ENCODE results near the gene NPTXR. TPM values are rescaled to one million over a fixed set of nuclear protein-coding genes. Genes with fewer than 3 reads are reported as not detected.

Gene NPTXR
- total and polyA plus RNA-seq, 2 donors (not counting 3 experiments of a cell fraction or from before 2014, with no cell fraction given): 0.37 to 0.73 TPM

GRCh38 chr22:38872831-38873248, 29.0 kb upstream of the NPTXR start:
- dilution Hi-C loops (cut with MboI; ENCODE audit: extremely low pct_ligation_motif_present, low sequenced_read_pairs) (no loop called here), intact Hi-C loops (cut with micrococcal nuclease) (loop anchor here (1.0 to 10.0 kb wide), 4 partner anchors 109 to 659 kb away; partner anchors contain the start of genes APOBEC3B, RPL3 and RPS19BP1)
- Histone ChIP-seq H3K9me3 (replicated peaks; ENCODE audit: control insufficient read depth, insufficient read depth, low read length) (no peaks in the 10 kb centered on the region), H3K9ac (replicated peaks; ENCODE audit: extremely low read depth, insufficient read depth, low read length) (peak overlapping the region; percentile 56), H3K4me2 (ENCODE audit: insufficient read depth, low read length) (peak overlapping the region; percentile 84), H3K79me2 (ENCODE audit: control insufficient read depth, insufficient read depth, low read length) (peaks cover 18% of the 10 kb centered on the region), H3K4me3 (replicated peaks in 1 of 3; ENCODE audit: insufficient read depth in 1 of 3, low read depth in 1 of 3, low read length in 3 of 3) (peak overlapping the region; percentile 50 to 79 (median 76)), H3K9me1 (replicated peaks; ENCODE audit: control insufficient read depth, extremely low read depth, insufficient read depth, low read length) (no peaks in the 10 kb centered on the region), H3K27me3 (ENCODE audit: control insufficient read depth in 2 of 2, insufficient read depth in 2 of 2, low read length in 2 of 2) (peaks cover 14 to 26% of the 10 kb centered on the region in 2 experiments), H2AFZ (ENCODE audit: low read depth, low read length) (peak overlapping the region; percentile 96), H3K36me3 (ENCODE audit: control insufficient read depth in 2 of 2, extremely low read depth in 1 of 2, insufficient read depth in 2 of 2, low read length in 2 of 2) (peaks cover 0 to 5% of the 10 kb centered on the region in 2 experiments), H3K4me1 (ENCODE audit: control insufficient read depth, extremely low read depth, insufficient read depth, low read length) (peaks cover 17% of the 10 kb centered on the region), H4K20me1 (replicated peaks; ENCODE audit: control insufficient read depth, extremely low read depth, insufficient read depth, low read length) (no peaks in the 10 kb centered on the region), H3K27ac (ENCODE audit: insufficient read depth, low read depth, low read length) (no peak overlapping the region)
- BruUV-seq (replicated peaks): no TSS peak
- DNase-seq (ENCODE audit: low read depth, low spot score): peak; percentile 34
- no peak for TF ChIP-seq MYC (IDR thresholded peaks at IDR 0.05; ENCODE audit: low read depth, low read length)
- no peak for TF ChIP-seq POLR2A (IDR thresholded peaks at IDR 0.05; ENCODE audit: low read depth, low read length)
- TF ChIP-seq POLR2AphosphoS5 (IDR thresholded peaks at IDR 0.05; ENCODE audit: insufficient read depth, low read depth, low read length): no peak
- no peak for TF ChIP-seq CTCF (IDR thresholded peaks at IDR 0.05; ENCODE audit: extremely low read depth in 1 of 2, insufficient read depth in 1 of 2, low read depth in 1 of 2, low read length in 2 of 2)
- no peak for TF ChIP-seq EZH2 (IDR thresholded peaks at IDR 0.05; ENCODE audit: borderline replicate concordance, low read depth, low read length, severe bottlenecking)
- TF ChIP-seq GATA2 (IDR thresholded peaks at IDR 0.05; ENCODE audit: insufficient read depth, insufficient read length, low read depth, low read length): no peak
- TF ChIP-seq JUN (IDR thresholded peaks at IDR 0.05; ENCODE audit: borderline replicate concordance, insufficient read depth, insufficient read length, low read depth): no peak
- no peak for TF ChIP-seq MAX (IDR thresholded peaks at IDR 0.05; ENCODE audit: insufficient read depth, insufficient read length)
- TF ChIP-seq FOS (IDR thresholded peaks at IDR 0.05; ENCODE audit: borderline replicate concordance, insufficient read depth, low read length): no peak
- CTCF ChIA-PET: interaction anchor here (0.5 to 7.0 kb wide), 4 partner anchors 51 to 250 kb away, joined by 3 to 160 read pairs (median 68); no protein-coding TSS in a partner anchor
- FAIRE-seq: peak; percentile 50
- POLR2A ChIA-PET: no interaction called here
